Activated CD4-positive, alpha-beta T cell treated with anti-CD3 and anti-CD28 coated beads, Interleukin-2, amount 10 ng/mL, durations not matched to agents 7 days and 5 days (primary cell): ENCODE data around the gene NCKIPSD. TPM values are rescaled to one million over a fixed set of nuclear protein-coding genes. Genes with fewer than 3 reads are reported as not detected.

Source experiments
- CTCF ChIA-PET: fragments of 350-600 bp; sonication (Branson Sonifier 250); formaldehyde crosslinking; loops from one replicate; lab custom pipeline; 2021; ENCODE audit warnings: antibody characterized with exemption; lab: Charles Lee
- POLR2A ChIA-PET: fragments of 350-600 bp; sonication (Branson Sonifier 250); formaldehyde crosslinking; loops from one replicate; lab custom pipeline; 2021; ENCODE audit warnings: antibody characterized with exemption; lab: Charles Lee
- DNase-seq: peaks from one replicate; pipeline ENCODE4 v3.0.0-alpha.2; 2020
- H3K27ac Mint-ChIP-seq: one replicate; pipeline ENCODE4 v1.8.0; 2021; ENCODE audit warnings: mild to moderate bottlenecking, moderate library complexity, mixed read lengths
- H3K27me3 Mint-ChIP-seq: one replicate; pipeline ENCODE4 v1.8.0; 2021; ENCODE audit warnings: mixed read lengths
- H3K36me3 Mint-ChIP-seq: one replicate; pipeline ENCODE4 v1.8.0; 2021; ENCODE audit warnings: low read depth, mixed read lengths
- H3K4me1 Mint-ChIP-seq: one replicate; pipeline ENCODE4 v1.8.0; 2021; ENCODE audit warnings: mixed read lengths
- H3K4me3 Mint-ChIP-seq: one replicate; pipeline ENCODE4 v1.8.0; 2021; ENCODE audit warnings: mild to moderate bottlenecking, moderate library complexity, mixed read lengths
- H3K9me3 Mint-ChIP-seq: one replicate; pipeline ENCODE4 v1.8.0; 2021; ENCODE audit warnings: mixed read lengths
- total RNA-seq, 2 experiments: library from RNA; stranded (reverse); gene quantifications; one replicate each; pipeline ENCODE4 v1.2.3, GENCODE V29; 2021

The NCKIPSD gene
- total RNA-seq, 2 experiments from 2014 or later = 41.5 to 42.6 TPM

DNA sequence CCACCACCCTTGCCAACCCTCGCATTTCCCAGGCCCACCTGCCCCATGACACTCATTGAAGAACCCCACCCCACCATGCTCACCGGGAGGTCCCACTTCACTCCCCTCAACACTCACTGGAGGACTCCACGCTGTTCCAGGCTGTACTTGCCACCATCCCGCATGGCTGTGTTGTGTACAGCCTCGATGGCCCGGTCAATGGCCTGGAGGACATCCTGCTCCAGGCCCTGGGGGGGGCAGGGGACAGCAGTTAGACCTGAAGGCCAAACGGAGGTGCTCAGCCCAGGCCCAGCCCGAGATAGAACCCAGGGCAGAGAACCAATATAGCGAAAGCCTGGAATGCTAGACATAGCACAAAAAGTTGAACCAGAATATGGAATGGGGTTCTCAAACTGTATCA, 2.9 kb downstream of the NCKIPSD start:
- no peaks in the 10 kb centered on the region for H3K27me3 Mint-ChIP-seq
- no peaks in the 10 kb centered on the region for H3K9me3 Mint-ChIP-seq
- ChIA-PET POLR2A (no interaction called here), CTCF (interaction anchor here (0.5 to 1.6 kb wide), 2 partner anchors 19 to 206 kb away, joined by 3 to 4 read pairs; no protein-coding TSS in a partner anchor)
- no peak overlapping the region for H3K4me3 Mint-ChIP-seq
- peak overlapping the region; percentile 27 for H3K27ac Mint-ChIP-seq
- peaks cover 46% of the 10 kb centered on the region for H3K4me1 Mint-ChIP-seq
- peaks cover 44% of the 10 kb centered on the region for H3K36me3 Mint-ChIP-seq
- no peak for DNase-seq

DNA sequence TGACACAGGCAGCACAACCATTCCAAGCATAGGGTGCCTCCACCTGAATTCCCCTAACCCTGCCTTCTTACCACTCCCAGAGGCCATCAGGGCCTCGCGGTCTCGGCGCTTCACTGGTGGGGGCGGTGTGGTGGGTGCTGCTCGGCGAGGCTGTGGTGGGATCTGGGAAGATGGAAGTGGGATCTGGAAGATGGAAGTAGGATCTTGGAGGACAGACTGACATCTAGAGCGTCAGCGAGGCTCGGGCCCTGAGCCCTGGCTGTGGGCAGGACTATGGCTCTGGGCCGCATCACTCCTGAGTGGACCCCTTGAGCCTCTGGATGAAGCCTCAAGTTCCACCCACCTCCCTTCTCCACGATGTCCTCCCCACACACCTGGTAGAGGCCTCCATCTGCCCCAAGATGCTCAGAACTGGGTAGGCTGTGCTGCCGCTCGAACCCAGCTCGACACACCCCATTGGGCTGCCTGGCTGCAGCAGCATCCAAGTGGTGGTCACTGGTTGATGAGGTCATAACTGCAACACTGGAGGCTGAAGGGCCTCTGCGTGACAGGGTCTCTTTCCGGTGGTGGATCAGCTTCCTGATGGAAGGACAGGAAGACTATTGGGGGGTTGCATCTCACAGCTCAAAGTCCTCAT, 3.6 kb downstream of the NCKIPSD start:
- no peak overlapping the region for H3K4me3 Mint-ChIP-seq
- POLR2A ChIA-PET = no interaction called here

DNA sequence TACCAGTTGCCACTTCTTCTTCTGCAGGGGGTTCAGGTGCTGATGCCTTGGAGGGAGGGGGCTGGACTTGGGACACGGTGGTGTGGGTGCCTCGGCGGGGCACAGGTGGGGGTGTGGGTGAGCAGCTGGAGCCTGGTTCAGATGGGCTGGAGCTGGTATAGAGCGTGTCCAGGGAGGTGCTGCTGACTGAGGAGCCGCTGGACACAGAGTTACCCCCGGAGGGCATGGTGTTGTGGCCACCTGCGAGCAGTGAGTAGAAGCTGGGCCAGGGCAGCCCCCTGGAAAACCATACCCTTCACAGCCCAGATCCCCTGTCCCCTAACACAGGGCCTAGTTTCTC, 4.2 kb downstream of the NCKIPSD start:
- Mint-ChIP-seq H3K36me3 (peaks cover 42% of the 10 kb centered on the region), H3K4me3 (no peak overlapping the region), H3K27ac (no peak overlapping the region), H3K9me3 (no peaks in the 10 kb centered on the region), H3K4me1 (peaks cover 46% of the 10 kb centered on the region), H3K27me3 (no peaks in the 10 kb centered on the region)
- ChIA-PET CTCF (interaction anchor here (0.8 to 1.6 kb wide), 3 partner anchors 11 to 20 kb away, joined by 3 to 4 read pairs (median 3); no protein-coding TSS in a partner anchor), POLR2A (no interaction called here)
- DNase-seq = no peak

More for the DNA sequence above, 3.6 kb downstream of the NCKIPSD start:
- no peak for DNase-seq
- H3K27ac Mint-ChIP-seq = no peak overlapping the region
- CTCF ChIA-PET = interaction anchor here (1.0 to 1.6 kb wide), 2 partner anchors 18 to 21 kb away, joined by 3 to 4 read pairs; no protein-coding TSS in a partner anchor
- H3K4me1 Mint-ChIP-seq = peaks cover 48% of the 10 kb centered on the region
- no peaks in the 10 kb centered on the region for H3K9me3 Mint-ChIP-seq
- peaks cover 44% of the 10 kb centered on the region for H3K36me3 Mint-ChIP-seq
- no peaks in the 10 kb centered on the region for H3K27me3 Mint-ChIP-seq

DNA sequence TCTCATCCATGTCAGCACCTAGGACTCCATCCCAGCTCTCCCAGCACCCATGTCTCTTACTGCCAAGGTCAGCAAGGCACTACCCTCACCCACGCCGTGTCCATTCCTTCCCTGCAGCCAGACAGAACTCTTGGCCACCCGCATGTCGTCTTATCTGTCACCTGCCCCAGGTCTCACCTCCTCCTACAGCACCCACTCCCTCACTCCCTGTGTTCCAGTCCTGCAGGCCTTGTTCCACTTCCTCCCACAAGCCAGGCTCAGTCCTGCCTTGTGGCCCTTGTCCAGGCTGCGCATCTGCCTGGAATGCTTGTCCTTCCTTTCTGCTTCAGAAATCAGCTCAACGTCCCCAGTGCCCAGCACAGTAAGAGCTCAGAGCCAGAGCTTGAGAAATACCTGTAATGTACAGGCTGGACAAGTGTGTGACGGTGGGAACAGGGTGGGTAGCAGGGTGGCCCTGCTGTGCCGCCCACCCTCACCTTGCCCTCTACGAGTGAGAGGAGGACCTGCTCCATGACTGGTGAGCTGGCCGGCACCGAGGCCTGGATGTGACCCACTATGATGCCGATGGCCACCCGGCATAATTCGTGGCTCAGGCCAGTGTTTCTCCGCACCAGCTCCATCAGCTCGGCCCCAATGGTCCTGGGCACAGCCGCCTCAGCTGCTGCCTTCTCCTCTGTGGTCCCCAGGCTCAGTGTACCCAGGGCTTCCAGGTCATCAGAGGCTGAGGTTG, 4.7 kb downstream of the NCKIPSD start:
- H3K36me3 Mint-ChIP-seq = peaks cover 44% of the 10 kb centered on the region
- H3K4me1 Mint-ChIP-seq = peaks cover 43% of the 10 kb centered on the region
- DNase-seq = no peak
- CTCF ChIA-PET = interaction anchor here (0.5 to 1.0 kb wide), 3 partner anchors 11 to 139 kb away, joined by 3 read pairs; no protein-coding TSS in a partner anchor
- H3K27ac Mint-ChIP-seq = no peak overlapping the region
- POLR2A ChIA-PET = no interaction called here
- H3K27me3 Mint-ChIP-seq = no peaks in the 10 kb centered on the region
- H3K9me3 Mint-ChIP-seq = no peaks in the 10 kb centered on the region
- no peak overlapping the region for H3K4me3 Mint-ChIP-seq

DNA sequence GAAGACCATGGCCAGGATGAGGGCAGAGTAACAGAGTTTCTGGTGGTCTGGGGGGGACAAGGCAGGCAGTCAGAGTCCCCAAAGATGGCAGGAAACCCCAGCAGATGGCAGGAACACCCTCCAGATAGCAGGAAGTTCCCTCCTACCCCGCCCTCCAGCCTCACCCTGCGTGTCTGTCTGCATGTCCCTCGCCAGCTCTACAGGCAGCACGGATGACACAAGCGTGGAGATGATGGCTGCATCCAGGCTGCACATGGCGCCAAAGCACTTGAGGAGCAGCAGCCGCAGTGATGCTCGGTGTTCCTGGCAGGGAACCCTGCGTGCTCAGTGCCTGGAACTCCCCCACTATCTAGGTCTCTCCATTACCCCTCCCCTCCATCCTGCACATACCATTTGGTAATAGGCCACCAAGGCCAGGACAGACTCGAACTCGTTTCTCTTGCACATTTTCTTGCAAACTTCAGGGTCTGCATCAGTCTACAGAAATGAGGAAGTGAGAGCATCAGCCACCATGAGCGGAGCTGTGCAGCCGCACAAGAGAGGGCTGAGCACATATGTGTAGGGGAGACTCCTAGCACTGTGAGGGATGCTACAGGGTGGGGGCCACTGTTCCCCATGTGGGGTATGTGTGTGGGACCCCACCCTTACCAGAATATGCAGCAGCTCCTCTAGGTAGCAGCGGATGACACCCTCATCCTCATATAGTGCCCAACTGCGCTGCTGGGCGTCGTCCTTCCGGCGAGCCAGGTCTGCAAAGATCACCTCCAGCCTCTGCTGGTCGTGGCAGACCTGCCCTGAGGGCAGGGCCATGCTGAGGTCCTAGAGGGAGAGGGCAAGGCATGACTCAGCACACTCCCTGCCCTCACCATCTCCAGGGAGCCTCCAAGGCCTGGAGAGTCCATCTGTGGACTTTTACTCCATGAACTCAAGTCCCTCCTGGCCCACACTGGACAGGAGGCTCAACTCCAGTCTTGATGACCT, 6.0 kb downstream of the NCKIPSD start:
- H3K27me3 Mint-ChIP-seq = no peaks in the 10 kb centered on the region
- H3K4me1 Mint-ChIP-seq = peaks cover 38% of the 10 kb centered on the region
- no peak overlapping the region for H3K27ac Mint-ChIP-seq
- DNase-seq = no peak
- H3K36me3 Mint-ChIP-seq = peaks cover 47% of the 10 kb centered on the region
- H3K4me3 Mint-ChIP-seq = no peak overlapping the region
- CTCF ChIA-PET = no interaction called here
- H3K9me3 Mint-ChIP-seq = no peaks in the 10 kb centered on the region
- POLR2A ChIA-PET = no interaction called here

DNA sequence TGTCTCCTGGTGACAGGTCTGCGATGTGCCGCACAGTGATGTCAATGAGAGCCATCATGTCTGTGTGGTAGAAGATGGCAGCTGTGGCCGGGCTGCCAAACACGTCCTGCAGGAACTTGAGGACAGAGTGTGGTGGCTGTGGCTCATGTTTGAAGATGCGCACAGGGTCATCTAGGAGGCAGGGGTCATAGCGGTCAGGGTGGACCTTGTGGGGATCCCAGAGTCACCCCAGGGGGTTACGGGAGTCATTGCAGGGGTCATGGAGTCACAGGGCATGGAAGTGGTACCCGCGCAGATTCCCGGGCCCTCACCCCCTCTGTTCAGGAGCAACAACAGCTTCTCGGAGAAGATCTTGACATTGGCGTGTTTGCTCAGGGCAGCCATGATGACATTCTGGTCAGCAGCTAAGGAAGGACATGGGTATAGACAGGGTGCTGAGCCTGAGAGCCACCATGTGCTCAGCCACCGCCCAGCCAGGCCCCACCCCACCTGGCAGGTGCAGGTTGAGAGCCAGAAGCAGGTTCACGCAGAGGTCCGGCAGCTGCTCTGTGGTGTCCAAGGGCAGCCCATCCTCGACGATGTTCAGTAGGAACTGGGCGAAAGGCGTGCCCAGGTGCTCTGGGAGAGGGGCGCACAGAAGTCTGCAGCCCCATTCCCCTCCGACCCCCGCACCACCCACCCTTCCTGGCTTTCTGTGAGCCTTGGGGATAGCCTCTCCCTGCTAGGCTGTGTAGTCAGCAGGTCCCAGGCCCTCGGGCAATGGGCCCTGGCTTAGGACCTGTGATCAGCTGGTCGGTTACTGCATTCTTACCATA, 6.9 kb downstream of the NCKIPSD start:
- Mint-ChIP-seq H3K4me3 (no peak overlapping the region), H3K27me3 (no peaks in the 10 kb centered on the region), H3K9me3 (no peaks in the 10 kb centered on the region), H3K4me1 (peaks cover 30% of the 10 kb centered on the region), H3K27ac (no peak overlapping the region), H3K36me3 (peaks cover 44% of the 10 kb centered on the region)
- DNase-seq = no peak
- POLR2A ChIA-PET = no interaction called here
- CTCF ChIA-PET = no interaction called here

DNA sequence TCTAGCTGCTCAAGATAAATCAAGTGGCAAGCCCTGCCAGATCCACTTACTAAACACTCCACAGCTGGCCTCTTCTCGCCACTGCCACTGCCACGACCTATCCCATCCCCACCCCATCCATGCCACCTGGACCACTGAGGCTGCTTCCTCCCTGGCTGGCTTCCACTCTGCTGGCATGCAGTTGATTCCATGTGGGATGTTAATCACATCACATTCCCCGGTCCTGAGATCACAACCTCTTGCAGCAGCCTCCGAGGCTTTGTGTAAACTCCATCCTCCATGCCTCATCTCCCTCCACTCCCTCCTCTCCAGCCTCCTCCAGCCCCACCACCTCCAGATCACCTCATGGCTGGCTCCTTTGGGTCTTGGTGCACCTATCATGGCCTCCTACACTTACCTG, 7.7 kb downstream of the NCKIPSD start:
- ChIA-PET CTCF (no interaction called here), POLR2A (no interaction called here)
- no peak for DNase-seq
- Mint-ChIP-seq H3K27ac (no peak overlapping the region), H3K36me3 (peaks cover 44% of the 10 kb centered on the region), H3K4me1 (peaks cover 27% of the 10 kb centered on the region), H3K9me3 (no peaks in the 10 kb centered on the region), H3K4me3 (no peak overlapping the region), H3K27me3 (no peaks in the 10 kb centered on the region)

DNA sequence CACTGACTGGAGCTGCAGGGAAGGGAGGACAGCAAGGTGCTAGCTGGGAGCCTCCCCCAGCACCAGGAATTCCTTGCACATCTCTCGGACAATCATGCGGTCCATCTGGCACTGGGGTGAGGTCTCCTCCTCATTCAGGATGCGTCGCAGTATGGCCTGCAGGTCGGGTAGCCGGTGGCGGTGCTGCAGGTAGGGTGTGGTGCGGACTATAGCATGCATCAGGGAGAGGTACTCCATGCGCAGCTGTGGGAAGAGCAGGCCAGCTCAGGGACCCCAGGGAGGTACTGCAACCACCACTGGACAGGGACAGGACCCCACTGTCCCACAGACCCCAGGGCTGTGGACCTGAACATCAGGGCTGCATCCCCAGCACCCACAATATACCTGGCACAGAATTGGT, 11.2 kb downstream of the NCKIPSD start:
- Mint-ChIP-seq H3K4me1 (peaks cover 12% of the 10 kb centered on the region), H3K36me3 (peaks cover 32% of the 10 kb centered on the region), H3K27ac (no peak overlapping the region), H3K9me3 (no peaks in the 10 kb centered on the region), H3K27me3 (no peaks in the 10 kb centered on the region), H3K4me3 (no peak overlapping the region)
- ChIA-PET CTCF (interaction anchor here (1.3 to 2.4 kb wide), 2 partner anchors 10 kb away, joined by 4 to 17 read pairs; no protein-coding TSS in a partner anchor), POLR2A (no interaction called here)
- DNase-seq = no peak

DNA sequence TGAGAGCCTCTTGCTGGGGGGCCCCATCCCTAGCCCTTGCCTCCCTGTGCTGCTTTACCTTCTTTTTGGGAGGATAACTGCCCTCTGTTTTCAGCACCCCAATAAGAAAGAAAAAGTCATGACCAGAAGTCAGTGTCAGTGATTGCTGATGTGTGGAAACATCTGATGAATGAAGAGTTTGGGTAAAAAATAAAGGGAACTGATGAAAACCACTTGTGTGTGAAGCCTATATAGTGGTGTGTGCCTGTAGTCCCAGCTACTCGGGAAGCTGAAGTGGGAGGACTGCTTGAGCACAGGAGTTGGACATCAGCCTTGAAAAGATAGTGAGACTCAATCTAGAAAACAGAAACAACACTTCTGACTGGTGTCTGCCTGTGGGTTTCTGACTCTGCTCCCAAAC, 13.2 kb downstream of the NCKIPSD start:
- no peaks in the 10 kb centered on the region for H3K9me3 Mint-ChIP-seq
- no peaks in the 10 kb centered on the region for H3K27me3 Mint-ChIP-seq
- no peak overlapping the region for H3K27ac Mint-ChIP-seq
- H3K36me3 Mint-ChIP-seq = peaks cover 19% of the 10 kb centered on the region
- ChIA-PET POLR2A (no interaction called here), CTCF (interaction anchor here (1.0 to 1.9 kb wide), 2 partner anchors 12 to 13 kb away, joined by 4 read pairs; no protein-coding TSS in a partner anchor)
- H3K4me3 Mint-ChIP-seq = no peak overlapping the region
- no peaks in the 10 kb centered on the region for H3K4me1 Mint-ChIP-seq
- no peak for DNase-seq

DNA sequence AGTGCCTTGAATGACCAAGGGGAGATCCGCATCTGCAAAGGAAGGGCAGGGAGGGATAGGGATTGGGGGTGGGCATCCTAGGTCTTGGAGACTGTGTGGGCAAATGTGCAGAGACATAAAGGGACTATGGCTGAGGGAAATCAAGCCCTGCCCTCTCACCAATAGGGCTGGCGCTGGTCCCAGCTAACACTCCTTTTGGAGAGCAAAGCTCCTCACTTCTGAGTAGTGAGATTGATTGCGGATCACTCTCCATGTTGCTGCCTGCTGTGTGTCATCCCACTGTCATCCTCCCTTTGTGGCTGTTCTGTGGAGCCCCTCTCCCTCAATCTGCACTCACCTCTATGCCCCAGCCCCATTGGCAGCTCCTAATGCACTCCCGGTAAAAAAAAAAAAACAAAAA, 20.8 kb downstream of the NCKIPSD start:
- no peak for DNase-seq
- Mint-ChIP-seq H3K36me3 (peaks cover 3% of the 10 kb centered on the region), H3K27me3 (peaks cover 10% of the 10 kb centered on the region), H3K4me1 (peaks cover 22% of the 10 kb centered on the region), H3K9me3 (no peaks in the 10 kb centered on the region), H3K27ac (no peak overlapping the region), H3K4me3 (no peak overlapping the region)
- CTCF ChIA-PET = interaction anchor here (0.6 to 4.0 kb wide), 8 partner anchors 10 to 1108 kb away, joined by 3 to 17 read pairs (median 6); partner anchors contain the start of genes NCKIPSD and SLC26A6
- POLR2A ChIA-PET = no interaction called here

DNA sequence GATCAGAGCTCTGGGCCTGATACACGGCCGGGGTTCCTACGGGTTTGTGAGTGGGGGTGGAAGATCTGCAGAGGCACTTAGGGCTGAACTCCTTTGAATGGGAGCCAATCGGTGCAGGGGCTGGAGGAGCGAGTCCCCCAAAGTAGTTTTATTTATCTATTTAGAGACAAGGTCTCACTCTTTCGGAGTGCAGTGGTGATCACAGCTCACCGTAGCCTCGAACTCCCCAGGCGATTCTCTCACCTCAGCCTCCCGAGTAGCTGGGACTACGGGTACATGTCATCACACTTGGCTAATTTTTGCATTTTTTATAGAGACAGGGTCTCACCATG, 21.4 kb downstream of the NCKIPSD start:
- no peaks in the 10 kb centered on the region for H3K9me3 Mint-ChIP-seq
- peaks cover 3% of the 10 kb centered on the region for H3K36me3 Mint-ChIP-seq
- H3K27ac Mint-ChIP-seq = peak overlapping the region; percentile 82
- CTCF ChIA-PET = interaction anchor here (0.9 to 4.0 kb wide), 10 partner anchors 10 to 106 kb away, joined by 3 to 17 read pairs (median 4); partner anchors contain the start of gene SLC26A6
- H3K4me3 Mint-ChIP-seq = peak overlapping the region; percentile 78
- H3K27me3 Mint-ChIP-seq = peaks cover 10% of the 10 kb centered on the region
- peaks cover 22% of the 10 kb centered on the region for H3K4me1 Mint-ChIP-seq
- no peak for DNase-seq
- POLR2A ChIA-PET = no interaction called here
